HL-60 (cell line): ENCODE results near the gene MAP2K3.

ENCODE experiments used
- DNase-seq, 2 experiments: peaks; one replicate each; pipeline ENCODE4 v3.0.0-alpha.2; 2010 to 2020; ENCODE audit warnings: low read depth in 1 of 2, low spot score in 1 of 2
- H3K27ac ChIP-seq: fragments of 250-450 bp; sonication (Bioruptor Pico); replicated peaks from 2 replicates; pipeline ENCODE4 v1.5.1; 2020; ENCODE audit warnings: mild to moderate bottlenecking, moderate library complexity
- H3K27me3 ChIP-seq: fragments of 250-450 bp; sonication (Bioruptor Pico); 2 replicates; pipeline ENCODE4 v1.5.1; 2021; ENCODE audit warnings: mild to moderate bottlenecking, moderate library complexity; ENCODE audit not compliant: insufficient read depth, poor library complexity, severe bottlenecking
- H3K4me3 ChIP-seq: replicated peaks from 2 replicates; pipeline ENCODE4 v1.5.1; 2011; ENCODE audit warnings: mild to moderate bottlenecking, control low read depth, low read length; ENCODE audit not compliant: insufficient read depth
- GABPA ChIP-seq: IDR thresholded peaks from 2 replicates; pipeline ENCODE4 v1.6.1; 2012; ENCODE audit warnings: low read depth
- POLR2AphosphoS5 ChIP-seq: IDR thresholded peaks from 2 replicates; pipeline ENCODE4 v1.6.1; 2012; ENCODE audit warnings: low read depth
- SPI1 ChIP-seq: IDR thresholded peaks from 2 replicates; pipeline ENCODE4 v1.6.1; 2012; ENCODE audit warnings: low read depth, mild to moderate bottlenecking, borderline replicate concordance
- TF ChIP-seq, protein P1 (sequence below): IDR thresholded peaks from 2 replicates; pipeline ENCODE4 v1.6.1; 2012; ENCODE audit warnings: low read depth; ENCODE audit not compliant: insufficient replicate concordance
- TF ChIP-seq, protein P2 (sequence below): IDR thresholded peaks from one replicate; pipeline ENCODE4 v1.5.1; 2011; ENCODE audit warnings: low read length, control low read depth, inconsistent platforms; ENCODE audit not compliant: insufficient read depth

Gene MAP2K3

DNA sequence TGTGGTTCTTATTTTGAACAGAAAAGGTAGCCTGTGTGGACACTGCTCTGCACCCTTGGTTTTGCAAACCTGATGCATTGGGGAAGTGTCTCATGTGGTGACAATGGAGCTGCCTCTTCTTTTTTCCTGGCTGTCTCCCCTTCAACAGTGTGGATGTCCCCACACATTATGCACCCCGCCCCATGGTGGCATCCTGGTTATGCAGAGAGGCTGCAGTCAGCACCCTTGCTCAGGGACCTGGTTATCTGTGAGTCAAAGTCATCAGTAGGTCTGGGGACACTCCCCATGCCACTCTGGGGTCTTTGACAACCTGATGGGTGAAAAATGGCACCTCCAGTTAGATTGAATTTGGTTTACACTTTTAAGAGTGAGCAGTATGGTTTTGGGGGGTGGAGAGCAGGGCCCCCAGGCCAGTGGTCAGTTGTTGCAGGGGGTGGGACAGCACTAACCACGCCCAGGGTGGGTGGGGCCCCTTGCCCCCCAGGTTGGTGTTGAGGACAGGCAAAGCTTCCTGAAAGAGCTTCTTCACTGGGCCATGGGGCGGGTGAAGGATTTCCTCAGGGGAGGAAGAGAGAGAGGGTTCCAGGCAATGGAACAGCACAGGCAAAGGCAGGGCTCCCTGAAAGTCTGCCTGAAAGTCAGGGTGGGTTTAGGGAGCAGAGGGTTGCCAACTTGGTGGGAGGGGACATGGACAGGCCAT, 67.0 kb downstream of the MAP2K3 start:
- Histone ChIP-seq H3K27ac (no peak overlapping the region), H3K4me3 (no peak overlapping the region), H3K27me3 (no peaks in the 10 kb centered on the region)
- DNase-seq, result no peak
- TF ChIP-seq, protein P1, sequence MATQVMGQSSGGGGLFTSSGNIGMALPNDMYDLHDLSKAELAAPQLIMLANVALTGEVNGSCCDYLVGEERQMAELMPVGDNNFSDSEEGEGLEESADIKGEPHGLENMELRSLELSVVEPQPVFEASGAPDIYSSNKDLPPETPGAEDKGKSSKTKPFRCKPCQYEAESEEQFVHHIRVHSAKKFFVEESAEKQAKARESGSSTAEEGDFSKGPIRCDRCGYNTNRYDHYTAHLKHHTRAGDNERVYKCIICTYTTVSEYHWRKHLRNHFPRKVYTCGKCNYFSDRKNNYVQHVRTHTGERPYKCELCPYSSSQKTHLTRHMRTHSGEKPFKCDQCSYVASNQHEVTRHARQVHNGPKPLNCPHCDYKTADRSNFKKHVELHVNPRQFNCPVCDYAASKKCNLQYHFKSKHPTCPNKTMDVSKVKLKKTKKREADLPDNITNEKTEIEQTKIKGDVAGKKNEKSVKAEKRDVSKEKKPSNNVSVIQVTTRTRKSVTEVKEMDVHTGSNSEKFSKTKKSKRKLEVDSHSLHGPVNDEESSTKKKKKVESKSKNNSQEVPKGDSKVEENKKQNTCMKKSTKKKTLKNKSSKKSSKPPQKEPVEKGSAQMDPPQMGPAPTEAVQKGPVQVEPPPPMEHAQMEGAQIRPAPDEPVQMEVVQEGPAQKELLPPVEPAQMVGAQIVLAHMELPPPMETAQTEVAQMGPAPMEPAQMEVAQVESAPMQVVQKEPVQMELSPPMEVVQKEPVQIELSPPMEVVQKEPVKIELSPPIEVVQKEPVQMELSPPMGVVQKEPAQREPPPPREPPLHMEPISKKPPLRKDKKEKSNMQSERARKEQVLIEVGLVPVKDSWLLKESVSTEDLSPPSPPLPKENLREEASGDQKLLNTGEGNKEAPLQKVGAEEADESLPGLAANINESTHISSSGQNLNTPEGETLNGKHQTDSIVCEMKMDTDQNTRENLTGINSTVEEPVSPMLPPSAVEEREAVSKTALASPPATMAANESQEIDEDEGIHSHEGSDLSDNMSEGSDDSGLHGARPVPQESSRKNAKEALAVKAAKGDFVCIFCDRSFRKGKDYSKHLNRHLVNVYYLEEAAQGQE, result no peak
- TF ChIP-seq GABPA, result no peak
- no peak for TF ChIP-seq POLR2AphosphoS5
- no peak for TF ChIP-seq SPI1
- TF ChIP-seq, protein P2, sequence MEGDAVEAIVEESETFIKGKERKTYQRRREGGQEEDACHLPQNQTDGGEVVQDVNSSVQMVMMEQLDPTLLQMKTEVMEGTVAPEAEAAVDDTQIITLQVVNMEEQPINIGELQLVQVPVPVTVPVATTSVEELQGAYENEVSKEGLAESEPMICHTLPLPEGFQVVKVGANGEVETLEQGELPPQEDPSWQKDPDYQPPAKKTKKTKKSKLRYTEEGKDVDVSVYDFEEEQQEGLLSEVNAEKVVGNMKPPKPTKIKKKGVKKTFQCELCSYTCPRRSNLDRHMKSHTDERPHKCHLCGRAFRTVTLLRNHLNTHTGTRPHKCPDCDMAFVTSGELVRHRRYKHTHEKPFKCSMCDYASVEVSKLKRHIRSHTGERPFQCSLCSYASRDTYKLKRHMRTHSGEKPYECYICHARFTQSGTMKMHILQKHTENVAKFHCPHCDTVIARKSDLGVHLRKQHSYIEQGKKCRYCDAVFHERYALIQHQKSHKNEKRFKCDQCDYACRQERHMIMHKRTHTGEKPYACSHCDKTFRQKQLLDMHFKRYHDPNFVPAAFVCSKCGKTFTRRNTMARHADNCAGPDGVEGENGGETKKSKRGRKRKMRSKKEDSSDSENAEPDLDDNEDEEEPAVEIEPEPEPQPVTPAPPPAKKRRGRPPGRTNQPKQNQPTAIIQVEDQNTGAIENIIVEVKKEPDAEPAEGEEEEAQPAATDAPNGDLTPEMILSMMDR, result no peak

DNA sequence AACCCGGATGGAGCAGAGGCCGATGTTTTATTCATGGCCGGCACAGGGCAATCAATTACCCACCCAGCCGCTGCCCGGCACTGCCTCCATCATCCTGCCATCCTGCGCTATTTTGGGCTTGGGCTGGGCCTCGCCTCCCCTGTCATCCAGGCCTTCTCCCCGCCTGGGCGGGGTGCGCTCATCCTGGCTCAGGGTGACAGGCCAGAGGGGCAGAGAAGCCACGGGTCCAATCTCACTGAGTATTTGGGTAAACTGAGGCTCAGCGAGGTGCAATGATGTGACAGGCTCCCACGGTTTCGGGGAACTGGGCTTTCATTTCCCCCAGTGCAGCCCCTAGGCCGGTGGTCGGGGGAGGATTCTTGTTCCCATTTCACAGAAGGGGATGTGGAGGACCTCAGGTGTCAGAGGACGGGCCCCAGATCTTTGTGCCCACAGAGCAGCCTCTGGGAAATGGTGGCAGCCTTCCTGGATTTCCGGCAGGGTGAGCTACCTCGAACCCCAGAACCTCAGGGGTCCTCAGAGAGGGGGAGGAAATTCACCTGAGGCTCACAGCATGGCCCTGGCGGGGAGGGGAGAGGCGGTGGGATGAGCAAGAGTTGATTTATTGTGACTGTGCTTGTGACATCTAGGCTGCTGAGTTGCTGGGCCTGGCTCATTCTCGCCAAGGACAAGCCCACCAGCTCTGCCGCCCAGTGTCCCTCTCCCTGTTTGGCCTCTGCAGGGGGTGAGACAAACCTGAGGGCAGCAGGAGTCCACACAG, 67.9 kb downstream of the MAP2K3 start:
- H3K27me3 ChIP-seq, result no peaks in the 10 kb centered on the region
- H3K4me3 ChIP-seq, result no peak overlapping the region
- H3K27ac ChIP-seq, result no peak overlapping the region
- TF ChIP-seq SPI1 (no peak), GABPA (no peak), POLR2AphosphoS5 (no peak)
- TF ChIP-seq, protein P2, result no peak
- TF ChIP-seq, protein P1, result no peak
- no peak for DNase-seq

DNA sequence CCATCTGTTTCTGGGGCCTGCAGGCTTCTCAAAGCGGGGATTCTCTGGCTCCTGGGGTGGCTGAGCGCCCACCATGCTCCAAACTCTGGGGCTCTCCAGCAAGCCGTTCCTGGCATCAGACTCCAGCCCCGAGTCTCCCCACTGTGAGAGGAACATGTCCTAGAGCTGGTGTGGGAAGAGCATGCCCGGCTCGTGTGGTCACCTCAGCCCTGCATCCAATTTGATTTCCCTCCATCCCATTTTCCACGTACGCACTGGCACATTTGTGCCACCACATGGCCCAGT, 68.4 kb downstream of the MAP2K3 start:
- TF ChIP-seq, protein P2, result no peak
- TF ChIP-seq SPI1 (no peak), GABPA (no peak), POLR2AphosphoS5 (no peak)
- TF ChIP-seq, protein P1, result no peak
- no peak for DNase-seq
- no peak overlapping the region for H3K27ac ChIP-seq

More for the DNA sequence above, 68.4 kb downstream of the MAP2K3 start:
- Histone ChIP-seq H3K27me3 (no peaks in the 10 kb centered on the region), H3K4me3 (no peak overlapping the region)
